Measurements from ENCODE around the gene MORN3.

The MORN3 gene

GRCh38 chr12:121603581-121603980, 65.9 kb downstream of the MORN3 start:
- DNase-seq (ENCODE audit: low read depth in 2 of 3, low spot score in 2 of 3), result no peak

- DNase-seq (ENCODE audit: low read depth in 2 of 3, low spot score in 2 of 3), result no peak
Measured at GRCh38 chr12:121602766-121603165, 66.7 kb downstream of the MORN3 start.

DNA sequence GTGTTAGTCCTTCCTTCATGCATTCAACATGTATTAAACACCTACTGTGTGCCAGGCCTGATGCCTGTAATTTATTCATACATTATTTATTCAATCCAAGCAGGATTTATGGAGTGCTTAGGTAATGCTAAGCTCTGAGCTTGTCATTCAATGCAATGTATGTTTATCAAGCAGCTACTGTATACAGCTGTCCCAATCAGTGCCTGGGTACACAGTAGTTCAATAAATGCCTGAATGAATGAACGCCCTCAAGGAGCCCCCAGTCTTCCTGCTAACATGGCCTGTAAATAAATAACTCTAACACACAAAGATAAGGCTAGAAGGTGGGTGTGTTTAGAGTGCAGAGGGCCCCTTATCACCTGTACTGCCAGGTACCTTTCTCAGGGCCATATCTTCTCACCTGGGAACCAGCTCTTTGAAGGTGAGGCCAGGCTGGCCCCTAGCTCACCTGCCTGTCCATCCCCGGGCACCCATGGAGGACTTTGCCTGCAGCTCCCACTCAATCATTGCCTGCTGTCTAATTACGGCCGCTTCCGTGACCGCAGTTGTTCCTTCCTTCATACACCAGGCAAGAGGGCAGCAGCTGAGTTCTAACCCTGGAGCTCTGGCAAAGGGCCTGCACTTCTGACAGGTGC, 68.6 kb downstream of the MORN3 start:
- no peak for DNase-seq (ENCODE audit: low read depth in 2 of 3, low spot score in 2 of 3)
